HG03432 (cell line): ENCODE results near the gene EPAS1.

Experiments
- ATAC-seq: cut with Tn5 transposase; IDR thresholded peaks from one replicate; pipeline ENCODE4 v1.9.1; 2021; ENCODE audit warnings: mild to moderate bottlenecking, moderate library complexity; ENCODE audit not compliant: unreplicated experiment

Gene EPAS1

DNA sequence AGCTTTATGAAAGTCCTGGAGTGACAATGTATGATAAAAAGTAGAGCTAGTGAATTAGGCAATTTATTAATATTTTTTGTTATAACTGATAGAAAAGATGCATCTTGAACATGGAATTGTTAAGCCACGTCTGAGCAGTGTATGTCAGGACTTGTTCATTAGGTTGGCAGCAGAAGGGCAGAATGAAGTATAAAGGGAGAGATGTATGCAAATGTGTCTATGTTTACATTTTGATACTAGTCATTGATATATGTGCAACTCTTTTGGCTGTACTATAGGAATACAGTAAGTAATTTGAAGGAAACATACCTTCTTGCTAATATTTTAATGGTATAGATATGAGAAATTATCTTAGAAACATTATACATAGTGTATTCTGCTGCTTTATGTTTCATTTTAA lies 133.2 kb downstream of the EPAS1 start:
- ATAC-seq: no peak

DNA sequence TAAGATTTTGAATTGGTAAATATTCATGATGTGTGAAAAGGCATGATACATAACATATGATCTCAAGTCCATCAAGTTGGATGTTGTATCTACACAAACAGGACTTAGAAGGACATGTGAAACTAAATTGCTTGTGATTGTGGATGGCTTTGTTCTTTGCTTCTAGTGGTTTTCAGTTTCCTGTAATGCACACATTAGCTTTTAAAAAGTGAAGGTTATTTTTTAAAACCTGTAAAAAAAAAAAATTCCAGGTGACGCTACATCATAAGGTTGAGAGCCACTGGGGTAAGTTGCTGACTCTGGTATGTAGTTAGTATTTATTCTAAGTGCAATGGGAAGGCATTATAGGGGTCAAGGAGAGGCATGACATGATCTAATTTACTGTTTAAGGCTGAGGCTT lies 133.8 kb downstream of the EPAS1 start:
- no peak for ATAC-seq

DNA sequence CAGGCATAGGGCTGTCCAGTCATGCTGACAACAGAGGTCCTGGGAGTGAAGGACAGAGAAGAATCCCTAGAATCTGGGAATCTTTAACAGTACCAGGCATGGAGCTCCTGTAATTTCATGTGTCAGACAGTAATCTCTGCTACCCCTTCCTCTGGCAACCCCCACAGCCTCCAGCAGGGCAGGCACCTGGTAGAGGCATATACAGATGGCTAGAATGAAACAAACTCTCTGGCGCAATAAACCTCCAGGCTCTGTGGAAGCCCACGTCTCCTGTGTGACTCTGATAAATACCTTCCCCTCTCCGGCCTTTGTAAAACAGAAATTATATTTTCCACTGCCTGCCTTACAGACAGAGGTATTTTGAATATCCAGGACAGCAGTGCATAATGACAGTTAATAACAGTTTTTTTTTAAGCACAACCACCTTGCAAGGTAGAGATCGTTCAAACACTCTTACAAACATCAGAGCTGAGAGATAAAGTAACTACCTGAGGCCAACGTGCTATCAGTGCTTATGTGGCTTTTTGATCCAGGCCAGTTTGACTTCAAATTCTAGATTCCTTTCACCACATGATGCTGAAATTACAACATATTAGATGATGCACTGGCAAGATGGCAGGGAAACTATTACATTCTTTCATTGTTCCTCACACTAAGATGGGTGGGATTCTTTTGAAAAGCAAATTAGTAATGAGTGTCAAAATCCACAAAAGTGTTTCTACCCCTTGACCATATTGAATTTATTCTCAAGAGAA lies 134.5 kb downstream of the EPAS1 start:
- ATAC-seq: no peak

DNA sequence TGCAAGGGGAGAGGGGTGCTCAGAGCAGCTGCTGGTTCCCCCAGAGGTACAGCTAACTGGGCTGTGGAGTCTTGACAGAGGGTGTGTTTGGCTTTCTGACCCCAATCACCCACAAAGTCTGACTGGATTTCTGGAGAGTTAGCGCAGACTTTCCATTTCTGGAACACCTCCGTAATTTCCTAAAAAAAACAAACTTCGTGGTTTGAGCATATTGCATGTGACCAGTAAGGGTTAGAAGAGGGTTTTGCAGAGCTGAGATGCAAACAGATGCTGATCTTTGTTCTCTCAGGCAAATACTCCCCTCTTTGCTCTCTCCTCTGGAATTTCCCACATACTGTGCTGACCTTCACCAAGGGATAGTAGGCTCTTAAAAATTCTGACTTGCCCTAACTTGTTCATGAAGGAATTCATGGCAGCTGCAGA lies 137.7 kb downstream of the EPAS1 start:
- no peak for ATAC-seq

DNA sequence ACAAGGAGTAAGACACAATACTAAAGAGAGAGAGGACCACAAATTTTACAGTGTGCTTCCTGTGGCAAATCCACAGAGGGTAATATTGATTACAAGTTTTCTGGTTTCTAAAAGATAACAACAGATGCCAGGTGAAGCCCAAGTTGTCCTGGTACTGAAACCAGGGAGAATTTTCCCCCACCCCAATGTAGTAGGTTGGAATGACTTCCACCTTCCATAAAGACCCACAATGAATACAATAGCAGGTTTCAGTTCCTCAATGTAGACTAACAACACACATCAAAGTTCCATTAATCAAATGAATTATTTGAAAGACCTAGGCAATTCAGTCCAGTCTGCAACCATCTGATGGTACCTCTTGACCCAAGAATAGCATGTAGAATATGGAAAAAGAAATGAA lies 138.1 kb downstream of the EPAS1 start:
- ATAC-seq: no peak

DNA sequence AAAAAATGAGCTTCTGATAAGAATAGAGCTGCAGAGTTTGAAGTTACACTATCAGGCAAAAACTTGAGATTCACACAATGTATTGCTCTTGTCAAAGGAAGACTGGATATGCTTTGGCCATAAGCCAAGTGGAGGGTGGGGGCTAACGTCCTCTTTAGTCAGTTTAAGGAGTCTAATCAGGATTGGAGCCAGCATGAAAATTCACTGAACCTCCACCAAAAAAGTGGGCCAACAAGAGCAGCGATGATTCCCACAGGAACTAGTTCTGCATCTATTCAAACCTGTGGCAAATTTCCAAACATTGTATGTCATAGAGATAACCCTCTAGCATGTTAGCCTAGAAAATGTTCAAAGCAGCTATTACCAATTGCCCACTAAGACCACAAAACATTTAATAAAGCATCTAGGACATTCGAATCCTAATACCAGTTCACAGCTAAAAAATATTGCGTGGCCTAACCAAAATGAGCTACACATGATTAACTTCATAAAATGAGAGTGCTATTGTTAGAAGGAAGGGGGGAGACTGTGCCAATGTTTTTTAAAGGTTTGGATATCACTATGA lies 138.7 kb downstream of the EPAS1 start:
- no peak for ATAC-seq
